Caco-2 (cell line): Measurements from ENCODE around the gene VPS41. TPM values are rescaled to one million over a fixed set of nuclear protein-coding genes. Genes with fewer than 3 reads are reported as not detected.

Source experiments
- BruUV-seq: library from RNA; stranded (reverse); fragments of 400-500 nt; replicated peaks from 2 replicates; lab custom pipeline; 2021; lab: Mats Ljungman, UMichigan
- CTCF ChIA-PET: fragments of 300-600 bp; sonication (Branson Sonifier 250); formaldehyde crosslinking; loops from one replicate; lab custom pipeline; 2022; ENCODE audit warnings: antibody characterized with exemption; lab: Charles Lee
- POLR2A ChIA-PET: fragments of 300-600 bp; sonication (Branson Sonifier 250); formaldehyde crosslinking; loops from one replicate; lab custom pipeline; 2022; ENCODE audit warnings: antibody characterized with exemption; lab: Charles Lee
- DNase-seq, 2 experiments: peaks; one replicate each; pipeline versions ENCODE4 v3.0.0 to v3.0.0-alpha.2; 2020 to 2022
- H3K27me3 ChIP-seq: replicated peaks from 2 replicates; pipeline ENCODE4 v1.6.0; 2011; ENCODE audit warnings: low read length; ENCODE audit not compliant: control insufficient read depth, insufficient read depth
- H3K36me3 ChIP-seq: 2 replicates; pipeline ENCODE4 v1.5.1; 2011; ENCODE audit warnings: low read length; ENCODE audit not compliant: control insufficient read depth, insufficient read depth
- H3K4me1 ChIP-seq: fragments of 250-450 bp; sonication (Bioruptor Pico); 2 replicates; pipeline ENCODE4 v1.5.1; 2020; ENCODE audit warnings: mild to moderate bottlenecking
- H3K4me3 ChIP-seq: 2 replicates; pipeline ENCODE4 v1.5.1; 2011; ENCODE audit warnings: low read depth, mild to moderate bottlenecking, control low read depth, low read length
- H3K9me3 ChIP-seq: fragments of 250-450 bp; sonication (Bioruptor Pico); 2 replicates; pipeline ENCODE4 v1.5.1; 2020; ENCODE audit warnings: mild to moderate bottlenecking, moderate library complexity
- H3K27ac Mint-ChIP-seq: one replicate; pipeline ENCODE4 v1.8.0; 2022; ENCODE audit warnings: mixed read lengths; ENCODE audit not compliant: unreplicated experiment
- H3K27me3 Mint-ChIP-seq: one replicate; pipeline ENCODE4 v1.8.0; 2022; ENCODE audit warnings: mixed read lengths; ENCODE audit not compliant: insufficient read depth, unreplicated experiment
- H3K36me3 Mint-ChIP-seq: one replicate; pipeline ENCODE4 v1.8.0; 2022; ENCODE audit warnings: mild to moderate bottlenecking, mixed read lengths; ENCODE audit not compliant: insufficient read depth, unreplicated experiment
- H3K4me1 Mint-ChIP-seq: one replicate; pipeline ENCODE4 v1.8.0; 2022; ENCODE audit warnings: low read depth, mixed read lengths; ENCODE audit not compliant: unreplicated experiment
- H3K4me3 Mint-ChIP-seq: one replicate; pipeline ENCODE4 v1.8.0; 2022; ENCODE audit warnings: mild to moderate bottlenecking, moderate library complexity, mixed read lengths; ENCODE audit not compliant: unreplicated experiment
- H3K9me3 Mint-ChIP-seq: one replicate; pipeline ENCODE4 v1.8.0; 2022; ENCODE audit warnings: mixed read lengths; ENCODE audit not compliant: unreplicated experiment
- CTCF ChIP-seq, 2 experiments: fragments of 200-600 bp in 1 of 2; IDR thresholded peaks; 1 replicate in 1 of 2; 2 replicates in 1 of 2; pipeline versions ENCODE4 v1.5.1 to v1.8.0; 2011 to 2022; ENCODE audit warnings: antibody characterized with exemption in 1 of 2, control low read depth in 1 of 2, inconsistent platforms in 1 of 2, low read depth in 1 of 2, low read length in 1 of 2, mild to moderate bottlenecking in 1 of 2, moderate library complexity in 1 of 2; ENCODE audit not compliant: insufficient read depth in 1 of 2, severe bottlenecking in 1 of 2, unreplicated experiment in 1 of 2
- intact Hi-C: fragments of 100-400 bp; cut with micrococcal nuclease; formaldehyde crosslinking; loops from one replicate; pipeline ENCODE4 v1.10.0; 2022; ENCODE audit not compliant: unreplicated experiment
- total RNA-seq: library from RNA; stranded (reverse); gene quantifications from 2 replicates; pipeline ENCODE4 v1.2.3, GENCODE V29; 2022

VPS41 gene
- total RNA-seq, 1 experiment from 2014 or later, result 86.9 TPM

- intact Hi-C loops, result no loop called here
- H3K36me3 ChIP-seq, result no peaks in the 10 kb centered on the region
- Mint-ChIP-seq H3K9me3 (no peaks in the 10 kb centered on the region), H3K4me3 (no peak overlapping the region), H3K4me1 (no peaks in the 10 kb centered on the region), H3K27ac (no peak overlapping the region), H3K27me3 (peaks cover 16% of the 10 kb centered on the region), H3K36me3 (no peaks in the 10 kb centered on the region)
- DNase-seq, result no peak
- TF ChIP-seq CTCF (IDR thresholded peaks at IDR 0.05; ENCODE audit: insufficient read depth in 1 of 2, low read depth in 1 of 2, low read length in 1 of 2, severe bottlenecking in 1 of 2, unreplicated experiment in 1 of 2), result no peak
- CTCF ChIA-PET, result no interaction called here
- H3K9me3 ChIP-seq, result no peaks in the 10 kb centered on the region
- no peaks in the 10 kb centered on the region; the same call in 1 of the 2 replicates for H3K27me3 ChIP-seq
- no peaks in the 10 kb centered on the region for H3K4me1 ChIP-seq
- H3K4me3 ChIP-seq, result no peak overlapping the region
- POLR2A ChIA-PET, result no interaction called here
- BruUV-seq, result no TSS peak
Observed at GRCh38 chr7:38675494-38676106, 233.4 kb downstream of the VPS41 start.

GRCh38 chr7:38674513-38674912 is 234.5 kb downstream of the VPS41 start:
- no TSS peak for BruUV-seq
- Histone ChIP-seq H3K4me3 (no peak overlapping the region), H3K36me3 (no peaks in the 10 kb centered on the region), H3K4me1 (no peaks in the 10 kb centered on the region), H3K27me3 (peaks cover 1% of the 10 kb centered on the region), H3K9me3 (no peaks in the 10 kb centered on the region)
- Mint-ChIP-seq H3K4me3 (no peak overlapping the region), H3K4me1 (no peaks in the 10 kb centered on the region), H3K27ac (no peak overlapping the region), H3K27me3 (peaks cover 17% of the 10 kb centered on the region), H3K36me3 (no peaks in the 10 kb centered on the region), H3K9me3 (no peaks in the 10 kb centered on the region)
- CTCF ChIA-PET, result no interaction called here
- POLR2A ChIA-PET, result no interaction called here
- no peak for DNase-seq
- intact Hi-C loops, result no loop called here
- no peak for TF ChIP-seq CTCF (IDR thresholded peaks at IDR 0.05; ENCODE audit: insufficient read depth in 1 of 2, low read depth in 1 of 2, low read length in 1 of 2, severe bottlenecking in 1 of 2, unreplicated experiment in 1 of 2)

GRCh38 chr7:38673795-38674194 is 235.2 kb downstream of the VPS41 start:
- H3K27me3 Mint-ChIP-seq, result peaks cover 23% of the 10 kb centered on the region
- intact Hi-C loops, result no loop called here
- Histone ChIP-seq H3K4me1 (no peaks in the 10 kb centered on the region), H3K27me3 (peaks cover 1% of the 10 kb centered on the region), H3K36me3 (no peaks in the 10 kb centered on the region), H3K4me3 (no peak overlapping the region), H3K9me3 (no peaks in the 10 kb centered on the region)
- CTCF ChIA-PET, result no interaction called here
- H3K9me3 Mint-ChIP-seq, result no peaks in the 10 kb centered on the region
- no peak overlapping the region for H3K4me3 Mint-ChIP-seq
- POLR2A ChIA-PET, result no interaction called here
- H3K36me3 Mint-ChIP-seq, result no peaks in the 10 kb centered on the region
- no TSS peak for BruUV-seq
- DNase-seq, result no peak
- H3K27ac Mint-ChIP-seq, result no peak overlapping the region
- no peak for TF ChIP-seq CTCF (IDR thresholded peaks at IDR 0.05; ENCODE audit: insufficient read depth in 1 of 2, low read depth in 1 of 2, low read length in 1 of 2, severe bottlenecking in 1 of 2, unreplicated experiment in 1 of 2)
- H3K4me1 Mint-ChIP-seq, result no peaks in the 10 kb centered on the region

Other genes with a start within 250 kb of the VPS41 start
- 3.1 and 3.9 TPM in 2 replicates for gene POU6F2, start 68.7 kb upstream of the VPS41 start, total RNA-seq